HEK293 (cell line): ENCODE measurements around the gene OTC.

Experiments
- CTCF ChIA-PET: fragments of 350-600 bp; formaldehyde crosslinking; extraction: SDS; loops from one replicate; lab custom pipeline; 2021; ENCODE audit warnings: antibody characterized with exemption; lab: Yijun Ruan, JAX
- POLR2A ChIA-PET: fragments of 300-600 bp; formaldehyde crosslinking; extraction: SDS; loops from one replicate; lab custom pipeline; 2020; ENCODE audit warnings: antibody characterized with exemption, inconsistent platforms; lab: Yijun Ruan, JAX
- H3K27ac ChIP-seq: fragments of 200-500 bp; sonication (Bioruptor generic); 2 replicates; pipeline ENCODE4 v1.5.1; 2014; ENCODE audit warnings: low read depth, low read length, control low read depth, inconsistent platforms; ENCODE audit errors: extremely low read depth
- H3K36me3 ChIP-seq, 2 experiments: fragments of 200-500 bp in 1 of 2; sonication (Bioruptor generic) in 1 of 2; 1 replicate in 1 of 2; 2 replicates in 1 of 2; pipeline ENCODE4 v1.5.1; 2014 to 2017; ENCODE audit warnings: inconsistent platforms in 2 of 2, low read length in 2 of 2; ENCODE audit not compliant: control insufficient read depth in 2 of 2, insufficient read depth in 1 of 2
- H3K4me1 ChIP-seq: fragments of 200-500 bp; sonication (Bioruptor generic); 2 replicates; pipeline ENCODE4 v1.5.1; 2014; ENCODE audit warnings: mild to moderate bottlenecking, low read length, inconsistent platforms; ENCODE audit not compliant: control insufficient read depth, insufficient read depth
- H3K4me3 ChIP-seq: 2 replicates; pipeline ENCODE4 v1.5.1; 2011; ENCODE audit warnings: low read depth, mild to moderate bottlenecking, control low read depth, low read length, moderate library complexity
- H3K9me3 ChIP-seq: fragments of 200-500 bp; sonication (Bioruptor generic); 2 replicates; pipeline ENCODE4 v1.5.1; 2014; ENCODE audit warnings: low read depth, low read length, inconsistent platforms; ENCODE audit not compliant: control insufficient read depth, insufficient read depth
- BCL11A ChIP-seq: fragments of 450-650 bp; formaldehyde crosslinking; IDR thresholded peaks from 2 replicates; pipeline ENCODE4 v1.5.1; 2016; ENCODE audit warnings: low read depth, missing biosample characterization, missing genetic modification characterization
- EGR2 ChIP-seq: fragments of 450-650 bp; formaldehyde crosslinking; IDR thresholded peaks from 2 replicates; pipeline ENCODE4 v1.5.1; 2016; ENCODE audit warnings: low read depth, missing biosample characterization, missing genetic modification characterization
- GLIS1 ChIP-seq: fragments of 450-650 bp; formaldehyde crosslinking; IDR thresholded peaks from 2 replicates; pipeline ENCODE4 v1.5.1; 2016; ENCODE audit warnings: missing biosample characterization, missing genetic modification characterization
- HOXC10 ChIP-seq: sonication (generic); formaldehyde crosslinking; IDR thresholded peaks from 2 replicates; pipeline ENCODE4 v1.8.1; 2023; ENCODE audit warnings: mild to moderate bottlenecking, missing genetic modification reagents
- KLF1 ChIP-seq: fragments of 450-650 bp; formaldehyde crosslinking; IDR thresholded peaks from 2 replicates; pipeline ENCODE4 v1.5.1; 2016; ENCODE audit warnings: missing biosample characterization, missing genetic modification characterization
- KLF10 ChIP-seq: fragments of 450-650 bp; IDR thresholded peaks from 2 replicates; pipeline ENCODE4 v1.5.1; 2018; ENCODE audit warnings: missing biosample characterization, mild to moderate bottlenecking, missing genetic modification characterization
- KLF16 ChIP-seq: fragments of 450-650 bp; formaldehyde crosslinking; IDR thresholded peaks from 2 replicates; pipeline ENCODE4 v1.5.1; 2017; ENCODE audit warnings: missing biosample characterization, missing genetic modification characterization
- PRDM1 ChIP-seq: fragments of 450-650 bp; formaldehyde crosslinking; IDR thresholded peaks from 2 replicates; pipeline ENCODE4; 2016; ENCODE audit warnings: missing biosample characterization, missing genetic modification characterization
- SETDB1 ChIP-seq: IDR thresholded peaks from one replicate; pipeline ENCODE4 v1.6.1; 2017; ENCODE audit warnings: mild to moderate bottlenecking, low read length, moderate library complexity, mixed read lengths; ENCODE audit not compliant: insufficient read length
- SP2 ChIP-seq: fragments of 450-650 bp; formaldehyde crosslinking; IDR thresholded peaks from 2 replicates; pipeline ENCODE4 v1.5.1; 2016; ENCODE audit warnings: missing biosample characterization, missing genetic modification characterization
- TRIM28 ChIP-seq: IDR thresholded peaks from 2 replicates; pipeline ENCODE4 v1.6.1; 2011; ENCODE audit warnings: low read length, control low read depth, borderline replicate concordance
- ZBTB1 ChIP-seq: fragments of 450-650 bp; formaldehyde crosslinking; IDR thresholded peaks from 2 replicates; pipeline ENCODE4 v1.5.1; 2016; ENCODE audit warnings: missing biosample characterization, missing genetic modification characterization
- ZBTB20 ChIP-seq: fragments of 450-650 bp; formaldehyde crosslinking; IDR thresholded peaks from 2 replicates; pipeline ENCODE4 v1.5.1; 2016; ENCODE audit warnings: missing biosample characterization, missing genetic modification characterization
- ZBTB21 ChIP-seq: fragments of 450-650 bp; formaldehyde crosslinking; IDR thresholded peaks from 2 replicates; pipeline ENCODE4 v1.5.1; 2017; ENCODE audit warnings: missing biosample characterization, missing genetic modification characterization
- ZNF121 ChIP-seq: fragments of 450-650 bp; formaldehyde crosslinking; IDR thresholded peaks from 2 replicates; pipeline ENCODE4 v1.5.1; 2016; ENCODE audit warnings: missing biosample characterization, missing genetic modification characterization
- ZNF155 ChIP-seq: fragments of 450-650 bp; formaldehyde crosslinking; IDR thresholded peaks from 2 replicates; pipeline ENCODE4 v1.5.1; 2016; ENCODE audit warnings: missing biosample characterization, missing genetic modification characterization
- ZNF214 ChIP-seq: fragments of 450-650 bp; formaldehyde crosslinking; IDR thresholded peaks from 2 replicates; pipeline ENCODE4 v1.5.1; 2017; ENCODE audit warnings: missing biosample characterization, mild to moderate bottlenecking, missing genetic modification characterization, borderline replicate concordance
- ZNF223 ChIP-seq: fragments of 450-650 bp; formaldehyde crosslinking; IDR thresholded peaks from 2 replicates; pipeline ENCODE4 v1.5.1; 2016; ENCODE audit warnings: missing biosample characterization, missing genetic modification characterization
- ZNF341 ChIP-seq: fragments of 450-650 bp; formaldehyde crosslinking; IDR thresholded peaks from 2 replicates; pipeline ENCODE4; 2016; ENCODE audit warnings: low read depth, missing biosample characterization, missing genetic modification characterization
- ZNF48 ChIP-seq: fragments of 450-650 bp; formaldehyde crosslinking; IDR thresholded peaks from 2 replicates; pipeline ENCODE4 v1.5.1; 2016; ENCODE audit warnings: missing biosample characterization, missing genetic modification characterization
- ZNF555 ChIP-seq: fragments of 450-650 bp; formaldehyde crosslinking; conservative IDR thresholded peaks from 2 replicates; pipeline ENCODE4 v1.5.1; 2017; ENCODE audit warnings: missing biosample characterization, mild to moderate bottlenecking, missing genetic modification characterization, inconsistent platforms
- ZNF585B ChIP-seq: fragments of 450-650 bp; formaldehyde crosslinking; IDR thresholded peaks from 2 replicates; pipeline ENCODE4 v1.5.1; 2016; ENCODE audit warnings: missing biosample characterization, missing genetic modification characterization
- ZNF626 ChIP-seq: fragments of 450-650 bp; sonication (Bioruptor Pico); formaldehyde crosslinking; IDR thresholded peaks from 2 replicates; pipeline ENCODE4 v1.5.1; 2018; ENCODE audit warnings: missing biosample characterization, missing genetic modification characterization, inconsistent platforms
- ZNF777 ChIP-seq: fragments of 450-650 bp; formaldehyde crosslinking; IDR thresholded peaks from 2 replicates; pipeline ENCODE4 v1.5.1; 2017; ENCODE audit warnings: missing biosample characterization, missing genetic modification characterization, borderline replicate concordance
- TF ChIP-seq, protein P1 (sequence below): fragments of 450-650 bp; formaldehyde crosslinking; IDR thresholded peaks from 2 replicates; pipeline ENCODE4 v1.5.1; 2016; ENCODE audit warnings: missing biosample characterization, missing genetic modification characterization
- TF ChIP-seq, protein P2 (sequence below): fragments of 450-650 bp; formaldehyde crosslinking; IDR thresholded peaks from 2 replicates; pipeline ENCODE4 v1.5.1; 2016; ENCODE audit warnings: missing biosample characterization, missing genetic modification characterization
- TF ChIP-seq, protein P3 (sequence below): fragments of 450-650 bp; formaldehyde crosslinking; IDR thresholded peaks from 2 replicates; pipeline ENCODE4 v1.5.1; 2017; ENCODE audit warnings: missing biosample characterization, missing genetic modification characterization
- TF ChIP-seq, protein P4 (sequence below): fragments of 450-650 bp; formaldehyde crosslinking; IDR thresholded peaks from 2 replicates; pipeline ENCODE4 v1.5.1; 2016; ENCODE audit warnings: missing biosample characterization, missing genetic modification characterization, borderline replicate concordance

OTC gene

DNA sequence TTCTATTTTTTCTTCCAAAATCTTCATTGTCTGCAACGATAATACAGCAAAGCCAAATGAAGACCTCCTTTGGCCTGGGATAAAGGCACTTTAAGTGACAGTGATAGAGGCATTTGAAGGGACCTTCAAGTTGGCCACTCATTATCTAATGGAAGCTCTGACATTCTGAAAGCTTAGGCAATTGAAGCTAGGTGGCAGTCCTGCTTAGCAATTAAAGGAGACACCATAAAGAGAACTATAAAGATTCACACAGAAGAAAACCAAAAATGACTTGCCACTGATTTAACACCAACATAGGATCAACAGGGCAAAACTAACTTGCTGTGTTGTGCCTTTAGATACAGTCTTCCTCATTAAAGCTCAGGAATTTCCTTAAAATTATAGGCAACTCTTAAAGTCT lies 105.7 kb downstream of the OTC start:
- no peak for TF ChIP-seq BCL11A (tag by site-specific recombination)
- no peak for TF ChIP-seq EGR2 (tag by site-specific recombination)
- no peak for TF ChIP-seq ZNF555
- no peak for TF ChIP-seq PRDM1 (tag by site-specific recombination)
- TF ChIP-seq ZBTB1 (tag by site-specific recombination): no peak
- no peak for TF ChIP-seq HOXC10 (CRISPR knock-in tag)
- TF ChIP-seq ZNF214 (tag by site-specific recombination): no peak
- no peak for TF ChIP-seq ZNF777 (tag by site-specific recombination)
- TF ChIP-seq ZNF223 (tag by site-specific recombination): no peak
- no peak for TF ChIP-seq KLF16
- TF ChIP-seq, protein P1, sequence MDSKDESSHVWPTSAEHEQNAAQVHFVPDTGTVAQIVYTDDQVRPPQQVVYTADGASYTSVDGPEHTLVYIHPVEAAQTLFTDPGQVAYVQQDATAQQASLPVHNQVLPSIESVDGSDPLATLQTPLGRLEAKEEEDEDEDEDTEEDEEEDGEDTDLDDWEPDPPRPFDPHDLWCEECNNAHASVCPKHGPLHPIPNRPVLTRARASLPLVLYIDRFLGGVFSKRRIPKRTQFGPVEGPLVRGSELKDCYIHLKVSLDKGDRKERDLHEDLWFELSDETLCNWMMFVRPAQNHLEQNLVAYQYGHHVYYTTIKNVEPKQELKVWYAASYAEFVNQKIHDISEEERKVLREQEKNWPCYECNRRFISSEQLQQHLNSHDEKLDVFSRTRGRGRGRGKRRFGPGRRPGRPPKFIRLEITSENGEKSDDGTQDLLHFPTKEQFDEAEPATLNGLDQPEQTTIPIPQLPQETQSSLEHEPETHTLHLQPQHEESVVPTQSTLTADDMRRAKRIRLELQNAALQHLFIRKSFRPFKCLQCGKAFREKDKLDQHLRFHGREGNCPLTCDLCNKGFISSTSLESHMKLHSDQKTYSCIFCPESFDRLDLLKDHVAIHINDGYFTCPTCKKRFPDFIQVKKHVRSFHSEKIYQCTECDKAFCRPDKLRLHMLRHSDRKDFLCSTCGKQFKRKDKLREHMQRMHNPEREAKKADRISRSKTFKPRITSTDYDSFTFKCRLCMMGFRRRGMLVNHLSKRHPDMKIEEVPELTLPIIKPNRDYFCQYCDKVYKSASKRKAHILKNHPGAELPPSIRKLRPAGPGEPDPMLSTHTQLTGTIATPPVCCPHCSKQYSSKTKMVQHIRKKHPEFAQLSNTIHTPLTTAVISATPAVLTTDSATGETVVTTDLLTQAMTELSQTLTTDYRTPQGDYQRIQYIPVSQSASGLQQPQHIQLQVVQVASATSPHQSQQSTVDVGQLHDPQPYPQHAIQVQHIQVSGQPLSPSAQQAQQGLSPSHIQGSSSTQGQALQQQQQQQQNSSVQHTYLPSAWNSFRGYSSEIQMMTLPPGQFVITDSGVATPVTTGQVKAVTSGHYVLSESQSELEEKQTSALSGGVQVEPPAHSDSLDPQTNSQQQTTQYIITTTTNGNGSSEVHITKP (tag by site-specific recombination): no peak
- no peak for TF ChIP-seq ZNF121 (tag by site-specific recombination)
- no peak for TF ChIP-seq KLF1 (tag by site-specific recombination)
- TF ChIP-seq, protein P2, sequence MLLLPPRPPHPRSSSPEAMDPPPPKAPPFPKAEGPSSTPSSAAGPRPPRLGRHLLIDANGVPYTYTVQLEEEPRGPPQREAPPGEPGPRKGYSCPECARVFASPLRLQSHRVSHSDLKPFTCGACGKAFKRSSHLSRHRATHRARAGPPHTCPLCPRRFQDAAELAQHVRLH (tag by site-specific recombination): no peak
- no peak for TF ChIP-seq GLIS1
- no peak for TF ChIP-seq ZNF626 (tag by site-specific recombination)
- TF ChIP-seq ZNF341: no peak
- no peak for TF ChIP-seq ZNF48
- no peak for TF ChIP-seq ZBTB20 (tag by site-specific recombination)
- H3K27ac ChIP-seq: no peak overlapping the region

DNA sequence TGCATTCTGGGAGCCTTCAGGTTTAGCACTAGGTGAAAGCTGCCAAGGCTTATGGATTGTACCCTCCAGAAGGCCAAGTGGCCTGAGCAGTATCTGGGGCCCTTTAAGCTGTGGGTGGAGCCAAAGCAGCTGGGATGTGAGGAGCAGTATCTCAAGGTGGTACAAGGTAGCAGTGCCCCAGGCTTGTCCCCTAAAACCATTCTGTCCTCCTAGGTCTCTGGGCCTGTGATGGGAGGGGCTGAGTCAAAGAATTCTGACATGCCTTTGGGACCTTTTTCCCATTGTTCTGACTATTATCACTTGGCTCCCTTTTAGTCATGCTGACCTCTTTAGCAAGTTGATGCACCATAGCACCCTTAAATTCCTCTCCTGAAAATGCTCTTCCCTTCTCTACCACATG lies 109.9 kb downstream of the OTC start:
- POLR2A ChIA-PET: no interaction called here
- CTCF ChIA-PET: no interaction called here
- no peaks in the 10 kb centered on the region for H3K4me1 ChIP-seq

More for the DNA sequence above, 105.7 kb downstream of the OTC start:
- POLR2A ChIA-PET: no interaction called here
- CTCF ChIA-PET: interaction anchor here (0.6 to 1.4 kb wide), 6 partner anchors 8 to 1593 kb away, joined by 3 to 4 read pairs (median 4); no protein-coding TSS in a partner anchor
- Histone ChIP-seq H3K4me1 (no peaks in the 10 kb centered on the region), H3K36me3 (no peaks in the 10 kb centered on the region), H3K9me3 (no peaks in the 10 kb centered on the region), H3K4me3 (no peak overlapping the region)

More for the DNA sequence above, 109.9 kb downstream of the OTC start:
- Histone ChIP-seq H3K4me3 (no peak overlapping the region), H3K27ac (no peak overlapping the region), H3K9me3 (no peaks in the 10 kb centered on the region), H3K36me3 (no peaks in the 10 kb centered on the region)
- TF ChIP-seq ZNF155: no peak
- TF ChIP-seq ZNF585B (tag by site-specific recombination): peak; percentile 90
- TF ChIP-seq SP2 (tag by site-specific recombination): no peak
- TF ChIP-seq, protein P3, sequence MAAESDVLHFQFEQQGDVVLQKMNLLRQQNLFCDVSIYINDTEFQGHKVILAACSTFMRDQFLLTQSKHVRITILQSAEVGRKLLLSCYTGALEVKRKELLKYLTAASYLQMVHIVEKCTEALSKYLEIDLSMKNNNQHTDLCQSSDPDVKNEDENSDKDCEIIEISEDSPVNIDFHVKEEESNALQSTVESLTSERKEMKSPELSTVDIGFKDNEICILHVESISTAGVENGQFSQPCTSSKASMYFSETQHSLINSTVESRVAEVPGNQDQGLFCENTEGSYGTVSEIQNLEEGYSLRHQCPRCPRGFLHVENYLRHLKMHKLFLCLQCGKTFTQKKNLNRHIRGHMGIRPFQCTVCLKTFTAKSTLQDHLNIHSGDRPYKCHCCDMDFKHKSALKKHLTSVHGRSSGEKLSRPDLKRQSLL (tag by site-specific recombination): no peak
- TF ChIP-seq TRIM28: peak; percentile 61; the same call in 1 of the 2 replicates
- no peak for TF ChIP-seq GLIS1
- TF ChIP-seq, protein P4, sequence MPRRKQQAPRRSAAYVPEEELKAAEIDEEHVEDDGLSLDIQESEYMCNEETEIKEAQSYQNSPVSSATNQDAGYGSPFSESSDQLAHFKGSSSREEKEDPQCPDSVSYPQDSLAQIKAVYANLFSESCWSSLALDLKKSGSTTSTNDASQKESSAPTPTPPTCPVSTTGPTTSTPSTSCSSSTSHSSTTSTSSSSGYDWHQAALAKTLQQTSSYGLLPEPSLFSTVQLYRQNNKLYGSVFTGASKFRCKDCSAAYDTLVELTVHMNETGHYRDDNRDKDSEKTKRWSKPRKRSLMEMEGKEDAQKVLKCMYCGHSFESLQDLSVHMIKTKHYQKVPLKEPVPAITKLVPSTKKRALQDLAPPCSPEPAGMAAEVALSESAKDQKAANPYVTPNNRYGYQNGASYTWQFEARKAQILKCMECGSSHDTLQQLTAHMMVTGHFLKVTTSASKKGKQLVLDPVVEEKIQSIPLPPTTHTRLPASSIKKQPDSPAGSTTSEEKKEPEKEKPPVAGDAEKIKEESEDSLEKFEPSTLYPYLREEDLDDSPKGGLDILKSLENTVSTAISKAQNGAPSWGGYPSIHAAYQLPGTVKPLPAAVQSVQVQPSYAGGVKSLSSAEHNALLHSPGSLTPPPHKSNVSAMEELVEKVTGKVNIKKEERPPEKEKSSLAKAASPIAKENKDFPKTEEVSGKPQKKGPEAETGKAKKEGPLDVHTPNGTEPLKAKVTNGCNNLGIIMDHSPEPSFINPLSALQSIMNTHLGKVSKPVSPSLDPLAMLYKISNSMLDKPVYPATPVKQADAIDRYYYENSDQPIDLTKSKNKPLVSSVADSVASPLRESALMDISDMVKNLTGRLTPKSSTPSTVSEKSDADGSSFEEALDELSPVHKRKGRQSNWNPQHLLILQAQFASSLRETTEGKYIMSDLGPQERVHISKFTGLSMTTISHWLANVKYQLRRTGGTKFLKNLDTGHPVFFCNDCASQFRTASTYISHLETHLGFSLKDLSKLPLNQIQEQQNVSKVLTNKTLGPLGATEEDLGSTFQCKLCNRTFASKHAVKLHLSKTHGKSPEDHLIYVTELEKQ (tag by site-specific recombination): no peak
- TF ChIP-seq KLF10 (tag by site-specific recombination): no peak
- TF ChIP-seq ZBTB21 (tag by site-specific recombination): no peak
- TF ChIP-seq SETDB1: peak; percentile 59
